Cardiac fibroblast (primary cell): ENCODE data around the gene RTN4.

Experiments
- DNase-seq, 2 donors: peaks; one replicate each; pipeline versions ENCODE4 v3.0.0 to v3.0.0-alpha.2; 2010; ENCODE audit warnings: low read depth in 2 of 2
- H3K4me3 ChIP-seq, 2 donors: replicated peaks in 1 of 2; 1 replicate in 1 of 2; 2 replicates in 1 of 2; pipeline ENCODE4 v1.5.1; 2011; ENCODE audit warnings: low read depth in 2 of 2, low read length in 2 of 2, mild to moderate bottlenecking in 2 of 2, moderate library complexity in 1 of 2
- CTCF ChIP-seq: IDR thresholded peaks from one replicate; pipeline ENCODE4 v1.5.1; 2011; ENCODE audit warnings: low read depth, mild to moderate bottlenecking, low read length, inconsistent platforms

RTN4 gene

GRCh38 chr2:54966165-54966832 lies 84.0 kb downstream of the RTN4 start:
- DNase-seq, result no peak
- no peak for TF ChIP-seq CTCF
- no peak overlapping the region for H3K4me3 ChIP-seq

GRCh38 chr2:54965425-54965824 lies 84.8 kb downstream of the RTN4 start:
- no peak for TF ChIP-seq CTCF
- no peak for DNase-seq
- no peak overlapping the region for H3K4me3 ChIP-seq

- no peak for TF ChIP-seq CTCF
- no peak for DNase-seq
- no peak overlapping the region for H3K4me3 ChIP-seq
These were observed 85.4 kb downstream of the RTN4 start for GRCh38 chr2:54964816-54965215.

GRCh38 chr2:54964271-54964670 lies 86.0 kb downstream of the RTN4 start:
- TF ChIP-seq CTCF, result no peak
- no peak for DNase-seq
- no peak overlapping the region for H3K4me3 ChIP-seq

GRCh38 chr2:54963476-54963875 lies 86.8 kb downstream of the RTN4 start:
- no peak overlapping the region for H3K4me3 ChIP-seq
- DNase-seq, result no peak
- no peak for TF ChIP-seq CTCF

- no peak for TF ChIP-seq CTCF
- no peak for DNase-seq
- H3K4me3 ChIP-seq, result no peak overlapping the region
These were observed 87.3 kb downstream of the RTN4 start for GRCh38 chr2:54962935-54963440.

GRCh38 chr2:54962511-54962910 lies 87.7 kb downstream of the RTN4 start:
- no peak for TF ChIP-seq CTCF
- DNase-seq, result no peak
- no peak overlapping the region for H3K4me3 ChIP-seq
